K562 (cell line): ENCODE data around the gene TRIM62.

Experiments
- CHD2 ChIP-seq: IDR thresholded peaks from 2 replicates; pipeline ENCODE4 v1.6.1; 2011; ENCODE audit warnings: low read depth, low read length
- HMG20B ChIP-seq: fragments of 250-450 bp; sonication (Bioruptor Pico); IDR thresholded peaks from 2 replicates; pipeline ENCODE4 v1.5.0; 2021; ENCODE audit warnings: mild to moderate bottlenecking
- KDM5B ChIP-seq: fragments of 200-600 bp; sonication (generic); IDR thresholded peaks from 2 replicates; pipeline ENCODE4 v1.6.1; 2012; ENCODE audit warnings: low read depth, mild to moderate bottlenecking, moderate library complexity, low read length, control low read depth, inconsistent platforms; ENCODE audit not compliant: insufficient replicate concordance
- RUNX1 ChIP-seq: sonication (generic); IDR thresholded peaks from 2 replicates; pipeline ENCODE4 v1.6.1; 2016; ENCODE audit warnings: antibody characterized with exemption, low read depth
- TF ChIP-seq, protein P1 (sequence below): sonication (generic); IDR thresholded peaks from 2 replicates; pipeline ENCODE4 v1.6.1; 2016
- TF ChIP-seq, protein P2 (sequence below), 3 experiments: IDR thresholded peaks in 2 of 3; conservative IDR thresholded peaks in 1 of 3; 2 replicates each; pipeline ENCODE4 v1.5.1; 2011 to 2012; ENCODE audit warnings: low read length in 3 of 3, mild to moderate bottlenecking in 3 of 3, control low read depth in 2 of 3, improper control_type of control experiment in 1 of 3, inconsistent platforms in 1 of 3, low read depth in 1 of 3, mixed read lengths in 1 of 3, moderate library complexity in 1 of 3; ENCODE audit not compliant: insufficient read depth in 2 of 3

DNA sequence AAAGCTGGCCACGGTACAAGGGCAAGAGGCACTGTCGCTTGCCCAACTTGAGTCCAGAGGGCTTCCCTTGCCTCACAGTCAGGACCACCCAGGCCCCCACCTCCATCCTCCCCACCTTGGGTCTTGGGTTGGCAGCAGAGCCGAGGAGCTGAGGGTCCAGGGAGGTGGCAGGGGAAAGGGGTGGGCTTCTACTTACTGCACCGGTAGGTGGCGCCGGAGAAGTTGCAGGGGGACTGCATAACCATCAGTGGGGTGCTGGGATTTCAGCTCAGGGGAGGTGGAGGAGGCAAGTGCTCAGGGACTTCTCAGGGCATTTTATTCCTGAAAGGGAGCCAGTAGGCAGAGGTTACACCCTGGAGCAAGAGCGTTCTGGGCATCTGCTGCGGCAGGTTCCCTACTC is 44.0 kb downstream of the TRIM62 start:
- no peak for TF ChIP-seq KDM5B
- TF ChIP-seq, protein P1, sequence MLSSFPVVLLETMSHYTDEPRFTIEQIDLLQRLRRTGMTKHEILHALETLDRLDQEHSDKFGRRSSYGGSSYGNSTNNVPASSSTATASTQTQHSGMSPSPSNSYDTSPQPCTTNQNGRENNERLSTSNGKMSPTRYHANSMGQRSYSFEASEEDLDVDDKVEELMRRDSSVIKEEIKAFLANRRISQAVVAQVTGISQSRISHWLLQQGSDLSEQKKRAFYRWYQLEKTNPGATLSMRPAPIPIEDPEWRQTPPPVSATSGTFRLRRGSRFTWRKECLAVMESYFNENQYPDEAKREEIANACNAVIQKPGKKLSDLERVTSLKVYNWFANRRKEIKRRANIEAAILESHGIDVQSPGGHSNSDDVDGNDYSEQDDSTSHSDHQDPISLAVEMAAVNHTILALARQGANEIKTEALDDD, result no peak
- no peak for TF ChIP-seq HMG20B (CRISPR knock-in tag)
- TF ChIP-seq RUNX1, result no peak
- TF ChIP-seq, protein P2, sequence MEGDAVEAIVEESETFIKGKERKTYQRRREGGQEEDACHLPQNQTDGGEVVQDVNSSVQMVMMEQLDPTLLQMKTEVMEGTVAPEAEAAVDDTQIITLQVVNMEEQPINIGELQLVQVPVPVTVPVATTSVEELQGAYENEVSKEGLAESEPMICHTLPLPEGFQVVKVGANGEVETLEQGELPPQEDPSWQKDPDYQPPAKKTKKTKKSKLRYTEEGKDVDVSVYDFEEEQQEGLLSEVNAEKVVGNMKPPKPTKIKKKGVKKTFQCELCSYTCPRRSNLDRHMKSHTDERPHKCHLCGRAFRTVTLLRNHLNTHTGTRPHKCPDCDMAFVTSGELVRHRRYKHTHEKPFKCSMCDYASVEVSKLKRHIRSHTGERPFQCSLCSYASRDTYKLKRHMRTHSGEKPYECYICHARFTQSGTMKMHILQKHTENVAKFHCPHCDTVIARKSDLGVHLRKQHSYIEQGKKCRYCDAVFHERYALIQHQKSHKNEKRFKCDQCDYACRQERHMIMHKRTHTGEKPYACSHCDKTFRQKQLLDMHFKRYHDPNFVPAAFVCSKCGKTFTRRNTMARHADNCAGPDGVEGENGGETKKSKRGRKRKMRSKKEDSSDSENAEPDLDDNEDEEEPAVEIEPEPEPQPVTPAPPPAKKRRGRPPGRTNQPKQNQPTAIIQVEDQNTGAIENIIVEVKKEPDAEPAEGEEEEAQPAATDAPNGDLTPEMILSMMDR (IDR thresholded peaks at IDR 0.05 in 2 of 3, conservative IDR thresholded peaks at IDR 0.05 in 1 of 3; ENCODE audit: insufficient read depth in 2 of 3, low read depth in 1 of 3, low read length in 3 of 3), result peak; percentile 59 to 72 (median 61)
- TF ChIP-seq CHD2, result no peak
